SK-N-SH treated with all-trans-retinoic acid at 6 μM for 48 hours (cell line): Measurements from ENCODE around the gene THRB.

Experiments used
- ATAC-seq: fragments of 200-7000 bp; cut with Tn5 transposase; 3 replicates; pipeline ENCODE4 v1.9.1; 2020; ENCODE audit warnings: mild to moderate bottlenecking, moderate library complexity
- ARNTL ChIP-seq: fragments of 450-650 bp; formaldehyde crosslinking; IDR thresholded peaks from 2 replicates; pipeline ENCODE4 v1.5.0; 2020; ENCODE audit warnings: low read depth, mild to moderate bottlenecking, moderate library complexity, borderline replicate concordance
- CSDC2 ChIP-seq: fragments of 250-450 bp; sonication (Bioruptor Pico); IDR thresholded peaks from 2 replicates; pipeline ENCODE4 v1.5.0; 2020; ENCODE audit warnings: mild to moderate bottlenecking, moderate library complexity
- ESRRG ChIP-seq: fragments of 250-450 bp; sonication (Bioruptor Pico); IDR thresholded peaks from 2 replicates; pipeline ENCODE4 v1.6.1; 2021; ENCODE audit warnings: mild to moderate bottlenecking
- GLIS3 ChIP-seq: fragments of 250-450 bp; sonication (Bioruptor Pico); IDR thresholded peaks from 2 replicates; pipeline ENCODE4 v1.5.0; 2020; ENCODE audit warnings: mild to moderate bottlenecking, moderate library complexity
- ISL1 ChIP-seq: fragments of 250-450 bp; sonication (Bioruptor Pico); IDR thresholded peaks from 2 replicates; pipeline ENCODE4 v2.1.2; 2022; ENCODE audit warnings: mild to moderate bottlenecking, moderate library complexity
- OSR1 ChIP-seq: fragments of 250-450 bp; sonication (Bioruptor Pico); IDR thresholded peaks from 2 replicates; pipeline ENCODE4 v1.8.0; 2022; ENCODE audit warnings: moderate library complexity, mild to moderate bottlenecking, inconsistent platforms
- POU6F1 ChIP-seq: fragments of 250-450 bp; sonication (Bioruptor Pico); IDR thresholded peaks from 2 replicates; pipeline ENCODE4 v1.8.0; 2021; ENCODE audit warnings: low read depth, mild to moderate bottlenecking, moderate library complexity, borderline replicate concordance
- RARB ChIP-seq: fragments of 250-450 bp; sonication (Bioruptor Pico); IDR thresholded peaks from 2 replicates; pipeline ENCODE4 v1.8.0; 2021; ENCODE audit warnings: mild to moderate bottlenecking, moderate library complexity
- SNAI2 ChIP-seq: fragments of 250-450 bp; sonication (Bioruptor Pico); IDR thresholded peaks from 2 replicates; pipeline ENCODE4 v1.5.0; 2020; ENCODE audit warnings: mild to moderate bottlenecking, moderate library complexity
- TCF4 ChIP-seq: fragments of 250-450 bp; sonication (Bioruptor Pico); IDR thresholded peaks from 2 replicates; pipeline ENCODE4 v1.8.0; 2021; ENCODE audit warnings: mild to moderate bottlenecking, moderate library complexity, borderline replicate concordance
- TOX ChIP-seq: fragments of 250-450 bp; sonication (Bioruptor Pico); IDR thresholded peaks from 2 replicates; pipeline ENCODE4 v1.8.0; 2021; ENCODE audit warnings: mild to moderate bottlenecking, moderate library complexity, borderline replicate concordance
- TSHZ2 ChIP-seq: fragments of 250-450 bp; sonication (Bioruptor Pico); IDR thresholded peaks from 2 replicates; pipeline ENCODE4 v1.5.0; 2020; ENCODE audit warnings: mild to moderate bottlenecking, moderate library complexity
- ZC3H10 ChIP-seq: fragments of 250-450 bp; sonication (Bioruptor Pico); IDR thresholded peaks from 2 replicates; pipeline ENCODE4 v1.5.1; 2021; ENCODE audit warnings: mild to moderate bottlenecking, moderate library complexity
- ZFP3 ChIP-seq: fragments of 250-450 bp; sonication (Bioruptor Pico); IDR thresholded peaks from 2 replicates; pipeline ENCODE4 v1.5.0; 2020; ENCODE audit warnings: mild to moderate bottlenecking, moderate library complexity
- ZFP30 ChIP-seq: fragments of 450-650 bp; formaldehyde crosslinking; IDR thresholded peaks from 2 replicates; pipeline ENCODE4 v1.5.0; 2022; ENCODE audit warnings: mild to moderate bottlenecking, moderate library complexity
- ZNF565 ChIP-seq: fragments of 450-650 bp; formaldehyde crosslinking; conservative IDR thresholded peaks from 2 replicates; pipeline ENCODE4 v1.5.0; 2020; ENCODE audit warnings: low read depth, mild to moderate bottlenecking, moderate library complexity
- ZNF70 ChIP-seq: fragments of 450-650 bp; formaldehyde crosslinking; IDR thresholded peaks from 2 replicates; pipeline ENCODE4 v1.5.0; 2020; ENCODE audit warnings: mild to moderate bottlenecking, moderate library complexity
- ZNF8 ChIP-seq: fragments of 450-650 bp; formaldehyde crosslinking; IDR thresholded peaks from 2 replicates; pipeline ENCODE4 v1.5.0; 2020; ENCODE audit warnings: mild to moderate bottlenecking, moderate library complexity
- TF ChIP-seq, protein P1 (sequence below): fragments of 250-450 bp; sonication (Bioruptor Pico); IDR thresholded peaks from 2 replicates; pipeline ENCODE4 v1.5.1; 2021; ENCODE audit warnings: mild to moderate bottlenecking, moderate library complexity
- TF ChIP-seq, protein P2 (sequence below): fragments of 250-450 bp; sonication (Bioruptor Pico); IDR thresholded peaks from 2 replicates; pipeline ENCODE4 v1.5.1; 2020; ENCODE audit warnings: low read depth, mild to moderate bottlenecking, moderate library complexity
- TF ChIP-seq, protein P3 (sequence below): fragments of 250-450 bp; sonication (Bioruptor Pico); IDR thresholded peaks from 2 replicates; pipeline ENCODE4 v1.8.0; 2020; ENCODE audit warnings: mild to moderate bottlenecking, moderate library complexity, borderline replicate concordance

The THRB gene

GRCh38 chr3:24287755-24288450 lies 206.7 kb downstream of the THRB start:
- ATAC-seq: no peak
- TF ChIP-seq ARNTL (no peak), TCF4 (no peak), ZNF565 (no peak), ZNF70 (CRISPR knock-in tag) (no peak), ZFP30 (CRISPR knock-in tag) (no peak), TOX (CRISPR knock-in tag) (no peak), OSR1 (CRISPR knock-in tag) (no peak), SNAI2 (CRISPR knock-in tag) (no peak), ZFP3 (CRISPR knock-in tag) (no peak), CSDC2 (CRISPR knock-in tag) (no peak), GLIS3 (no peak), ZNF8 (CRISPR knock-in tag) (no peak), POU6F1 (CRISPR knock-in tag) (no peak), ISL1 (CRISPR knock-in tag) (no peak)
- TF ChIP-seq, protein P1, sequence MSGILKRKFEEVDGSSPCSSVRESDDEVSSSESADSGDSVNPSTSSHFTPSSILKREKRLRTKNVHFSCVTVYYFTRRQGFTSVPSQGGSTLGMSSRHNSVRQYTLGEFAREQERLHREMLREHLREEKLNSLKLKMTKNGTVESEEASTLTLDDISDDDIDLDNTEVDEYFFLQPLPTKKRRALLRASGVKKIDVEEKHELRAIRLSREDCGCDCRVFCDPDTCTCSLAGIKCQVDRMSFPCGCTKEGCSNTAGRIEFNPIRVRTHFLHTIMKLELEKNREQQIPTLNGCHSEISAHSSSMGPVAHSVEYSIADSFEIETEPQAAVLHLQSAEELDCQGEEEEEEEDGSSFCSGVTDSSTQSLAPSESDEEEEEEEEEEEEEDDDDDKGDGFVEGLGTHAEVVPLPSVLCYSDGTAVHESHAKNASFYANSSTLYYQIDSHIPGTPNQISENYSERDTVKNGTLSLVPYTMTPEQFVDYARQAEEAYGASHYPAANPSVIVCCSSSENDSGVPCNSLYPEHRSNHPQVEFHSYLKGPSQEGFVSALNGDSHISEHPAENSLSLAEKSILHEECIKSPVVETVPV: no peak
- TF ChIP-seq, protein P2, sequence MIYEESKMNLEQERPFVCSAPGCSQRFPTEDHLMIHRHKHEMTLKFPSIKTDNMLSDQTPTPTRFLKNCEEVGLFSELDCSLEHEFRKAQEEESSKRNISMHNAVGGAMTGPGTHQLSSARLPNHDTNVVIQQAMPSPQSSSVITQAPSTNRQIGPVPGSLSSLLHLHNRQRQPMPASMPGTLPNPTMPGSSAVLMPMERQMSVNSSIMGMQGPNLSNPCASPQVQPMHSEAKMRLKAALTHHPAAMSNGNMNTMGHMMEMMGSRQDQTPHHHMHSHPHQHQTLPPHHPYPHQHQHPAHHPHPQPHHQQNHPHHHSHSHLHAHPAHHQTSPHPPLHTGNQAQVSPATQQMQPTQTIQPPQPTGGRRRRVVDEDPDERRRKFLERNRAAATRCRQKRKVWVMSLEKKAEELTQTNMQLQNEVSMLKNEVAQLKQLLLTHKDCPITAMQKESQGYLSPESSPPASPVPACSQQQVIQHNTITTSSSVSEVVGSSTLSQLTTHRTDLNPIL: no peak
- TF ChIP-seq, protein P3, sequence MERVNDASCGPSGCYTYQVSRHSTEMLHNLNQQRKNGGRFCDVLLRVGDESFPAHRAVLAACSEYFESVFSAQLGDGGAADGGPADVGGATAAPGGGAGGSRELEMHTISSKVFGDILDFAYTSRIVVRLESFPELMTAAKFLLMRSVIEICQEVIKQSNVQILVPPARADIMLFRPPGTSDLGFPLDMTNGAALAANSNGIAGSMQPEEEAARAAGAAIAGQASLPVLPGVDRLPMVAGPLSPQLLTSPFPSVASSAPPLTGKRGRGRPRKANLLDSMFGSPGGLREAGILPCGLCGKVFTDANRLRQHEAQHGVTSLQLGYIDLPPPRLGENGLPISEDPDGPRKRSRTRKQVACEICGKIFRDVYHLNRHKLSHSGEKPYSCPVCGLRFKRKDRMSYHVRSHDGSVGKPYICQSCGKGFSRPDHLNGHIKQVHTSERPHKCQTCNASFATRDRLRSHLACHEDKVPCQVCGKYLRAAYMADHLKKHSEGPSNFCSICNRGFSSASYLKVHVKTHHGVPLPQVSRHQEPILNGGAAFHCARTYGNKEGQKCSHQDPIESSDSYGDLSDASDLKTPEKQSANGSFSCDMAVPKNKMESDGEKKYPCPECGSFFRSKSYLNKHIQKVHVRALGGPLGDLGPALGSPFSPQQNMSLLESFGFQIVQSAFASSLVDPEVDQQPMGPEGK (CRISPR knock-in tag): no peak

DNA sequence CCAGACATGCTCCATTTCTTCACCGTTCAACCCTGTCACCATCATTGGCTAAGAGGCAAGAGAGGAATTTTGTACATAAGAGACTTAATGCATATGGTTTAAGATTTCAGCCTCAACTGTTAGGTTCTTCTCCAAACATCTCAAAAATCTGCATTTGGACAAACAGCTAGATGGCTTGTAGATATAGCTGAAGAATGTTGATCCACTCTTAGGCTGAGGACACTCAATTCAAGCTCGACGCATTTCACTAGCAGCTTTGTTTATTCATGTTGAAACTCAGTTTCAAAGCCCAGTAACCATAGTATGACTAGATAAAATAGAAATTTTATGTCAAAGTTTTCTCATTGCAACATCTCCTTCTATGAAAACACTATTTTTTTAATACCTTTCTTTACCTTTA lies 208.2 kb downstream of the THRB start:
- ATAC-seq: no peak
- TF ChIP-seq ZNF8 (CRISPR knock-in tag) (no peak), ZFP3 (CRISPR knock-in tag) (no peak), ZFP30 (CRISPR knock-in tag) (no peak), SNAI2 (CRISPR knock-in tag) (no peak), ESRRG (no peak)
- TF ChIP-seq, protein P2: no peak
- TF ChIP-seq, protein P1: no peak

DNA sequence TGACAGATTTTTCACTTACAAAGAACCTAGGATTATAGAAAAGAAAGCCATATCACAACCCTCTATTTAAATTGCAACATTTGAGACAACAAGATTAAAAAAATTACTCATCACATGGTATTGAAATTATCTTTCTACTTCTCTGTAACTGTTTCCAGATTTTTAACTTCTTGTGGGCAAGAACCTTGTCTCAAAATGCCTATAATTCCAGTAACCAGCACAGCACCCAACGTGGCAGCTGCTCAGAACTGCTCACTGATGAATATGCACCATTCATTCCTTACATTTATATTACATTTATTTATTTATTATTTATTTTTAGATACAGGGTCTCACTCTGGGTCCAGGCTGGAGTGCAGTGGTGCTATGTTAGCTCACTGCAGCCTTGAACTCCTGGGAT lies 216.1 kb downstream of the THRB start:
- no peak for ATAC-seq
- no peak for TF ChIP-seq RARB (CRISPR knock-in tag)
- TF ChIP-seq, protein P1: no peak
- TF ChIP-seq, protein P3 (CRISPR knock-in tag): no peak
- no peak for TF ChIP-seq ZNF565
- TF ChIP-seq OSR1 (CRISPR knock-in tag): no peak
- TF ChIP-seq ARNTL: no peak
- TF ChIP-seq TOX (CRISPR knock-in tag): no peak
- TF ChIP-seq TSHZ2 (CRISPR knock-in tag): no peak
- TF ChIP-seq ISL1 (CRISPR knock-in tag): no peak
- TF ChIP-seq TCF4: no peak
- no peak for TF ChIP-seq ZC3H10 (CRISPR knock-in tag)
- no peak for TF ChIP-seq ZFP3 (CRISPR knock-in tag)
- no peak for TF ChIP-seq GLIS3
